Caco-2 (cell line): ENCODE results near the gene DEK. TPM values are rescaled to one million over a fixed set of nuclear protein-coding genes. Genes with fewer than 3 reads are reported as not detected.
A peak's percentile ranks its signal among the peaks of the same experiment; 100 is the strongest.

ENCODE experiments used
- BruUV-seq: library from RNA; stranded (reverse); fragments of 400-500 nt; replicated peaks from 2 replicates; lab custom pipeline; 2021; lab: Mats Ljungman, UMichigan
- CTCF ChIA-PET: fragments of 300-600 bp; sonication (Branson Sonifier 250); formaldehyde crosslinking; loops from one replicate; lab custom pipeline; 2022; ENCODE audit warnings: antibody characterized with exemption; lab: Charles Lee
- POLR2A ChIA-PET: fragments of 300-600 bp; sonication (Branson Sonifier 250); formaldehyde crosslinking; loops from one replicate; lab custom pipeline; 2022; ENCODE audit warnings: antibody characterized with exemption; lab: Charles Lee
- DNase-seq, 2 experiments: peaks; one replicate each; pipeline versions ENCODE4 v3.0.0 to v3.0.0-alpha.2; 2020 to 2022
- H3K27me3 ChIP-seq: replicated peaks from 2 replicates; pipeline ENCODE4 v1.6.0; 2011; ENCODE audit warnings: low read length; ENCODE audit not compliant: control insufficient read depth, insufficient read depth
- H3K36me3 ChIP-seq: 2 replicates; pipeline ENCODE4 v1.5.1; 2011; ENCODE audit warnings: low read length; ENCODE audit not compliant: control insufficient read depth, insufficient read depth
- H3K4me1 ChIP-seq: fragments of 250-450 bp; sonication (Bioruptor Pico); 2 replicates; pipeline ENCODE4 v1.5.1; 2020; ENCODE audit warnings: mild to moderate bottlenecking
- H3K4me3 ChIP-seq: 2 replicates; pipeline ENCODE4 v1.5.1; 2011; ENCODE audit warnings: low read depth, mild to moderate bottlenecking, control low read depth, low read length
- H3K9me3 ChIP-seq: fragments of 250-450 bp; sonication (Bioruptor Pico); 2 replicates; pipeline ENCODE4 v1.5.1; 2020; ENCODE audit warnings: mild to moderate bottlenecking, moderate library complexity
- H3K27ac Mint-ChIP-seq: one replicate; pipeline ENCODE4 v1.8.0; 2022; ENCODE audit warnings: mixed read lengths; ENCODE audit not compliant: unreplicated experiment
- H3K27me3 Mint-ChIP-seq: one replicate; pipeline ENCODE4 v1.8.0; 2022; ENCODE audit warnings: mixed read lengths; ENCODE audit not compliant: insufficient read depth, unreplicated experiment
- H3K36me3 Mint-ChIP-seq: one replicate; pipeline ENCODE4 v1.8.0; 2022; ENCODE audit warnings: mild to moderate bottlenecking, mixed read lengths; ENCODE audit not compliant: insufficient read depth, unreplicated experiment
- H3K4me1 Mint-ChIP-seq: one replicate; pipeline ENCODE4 v1.8.0; 2022; ENCODE audit warnings: low read depth, mixed read lengths; ENCODE audit not compliant: unreplicated experiment
- H3K4me3 Mint-ChIP-seq: one replicate; pipeline ENCODE4 v1.8.0; 2022; ENCODE audit warnings: mild to moderate bottlenecking, moderate library complexity, mixed read lengths; ENCODE audit not compliant: unreplicated experiment
- H3K9me3 Mint-ChIP-seq: one replicate; pipeline ENCODE4 v1.8.0; 2022; ENCODE audit warnings: mixed read lengths; ENCODE audit not compliant: unreplicated experiment
- CTCF ChIP-seq, 2 experiments: fragments of 200-600 bp in 1 of 2; IDR thresholded peaks; 1 replicate in 1 of 2; 2 replicates in 1 of 2; pipeline versions ENCODE4 v1.5.1 to v1.8.0; 2011 to 2022; ENCODE audit warnings: antibody characterized with exemption in 1 of 2, control low read depth in 1 of 2, inconsistent platforms in 1 of 2, low read depth in 1 of 2, low read length in 1 of 2, mild to moderate bottlenecking in 1 of 2, moderate library complexity in 1 of 2; ENCODE audit not compliant: insufficient read depth in 1 of 2, severe bottlenecking in 1 of 2, unreplicated experiment in 1 of 2
- intact Hi-C: fragments of 100-400 bp; cut with micrococcal nuclease; formaldehyde crosslinking; loops from one replicate; pipeline ENCODE4 v1.10.0; 2022; ENCODE audit not compliant: unreplicated experiment
- total RNA-seq: library from RNA; stranded (reverse); gene quantifications from 2 replicates; pipeline ENCODE4 v1.2.3, GENCODE V29; 2022

Gene DEK
- total RNA-seq, 1 experiment from 2014 or later: 170 TPM

GRCh38 chr6:18302561-18303439 is 38.5 kb upstream of the DEK start:
- H3K4me3 Mint-ChIP-seq: no peak overlapping the region
- Histone ChIP-seq H3K9me3 (no peaks in the 10 kb centered on the region), H3K36me3 (no peaks in the 10 kb centered on the region), H3K4me3 (no peak overlapping the region), H3K27me3 (no peaks in the 10 kb centered on the region), H3K4me1 (no peaks in the 10 kb centered on the region)
- no peaks in the 10 kb centered on the region for H3K4me1 Mint-ChIP-seq
- POLR2A ChIA-PET: no interaction called here
- intact Hi-C loops: loop anchor here (1.0 kb wide), 1 partner anchor 38 kb away; the partner anchor contains the start of gene DEK
- H3K27ac Mint-ChIP-seq: no peak overlapping the region
- CTCF ChIA-PET: no interaction called here
- H3K36me3 Mint-ChIP-seq: no peaks in the 10 kb centered on the region
- BruUV-seq: no TSS peak
- TF ChIP-seq CTCF (IDR thresholded peaks at IDR 0.05; ENCODE audit: insufficient read depth in 1 of 2, low read depth in 1 of 2, low read length in 1 of 2, severe bottlenecking in 1 of 2, unreplicated experiment in 1 of 2): peak; percentile 21 to 33
- peak in 1 of 2 experiments; percentile 18 for DNase-seq
- no peaks in the 10 kb centered on the region for H3K9me3 Mint-ChIP-seq
- no peaks in the 10 kb centered on the region for H3K27me3 Mint-ChIP-seq

DNA sequence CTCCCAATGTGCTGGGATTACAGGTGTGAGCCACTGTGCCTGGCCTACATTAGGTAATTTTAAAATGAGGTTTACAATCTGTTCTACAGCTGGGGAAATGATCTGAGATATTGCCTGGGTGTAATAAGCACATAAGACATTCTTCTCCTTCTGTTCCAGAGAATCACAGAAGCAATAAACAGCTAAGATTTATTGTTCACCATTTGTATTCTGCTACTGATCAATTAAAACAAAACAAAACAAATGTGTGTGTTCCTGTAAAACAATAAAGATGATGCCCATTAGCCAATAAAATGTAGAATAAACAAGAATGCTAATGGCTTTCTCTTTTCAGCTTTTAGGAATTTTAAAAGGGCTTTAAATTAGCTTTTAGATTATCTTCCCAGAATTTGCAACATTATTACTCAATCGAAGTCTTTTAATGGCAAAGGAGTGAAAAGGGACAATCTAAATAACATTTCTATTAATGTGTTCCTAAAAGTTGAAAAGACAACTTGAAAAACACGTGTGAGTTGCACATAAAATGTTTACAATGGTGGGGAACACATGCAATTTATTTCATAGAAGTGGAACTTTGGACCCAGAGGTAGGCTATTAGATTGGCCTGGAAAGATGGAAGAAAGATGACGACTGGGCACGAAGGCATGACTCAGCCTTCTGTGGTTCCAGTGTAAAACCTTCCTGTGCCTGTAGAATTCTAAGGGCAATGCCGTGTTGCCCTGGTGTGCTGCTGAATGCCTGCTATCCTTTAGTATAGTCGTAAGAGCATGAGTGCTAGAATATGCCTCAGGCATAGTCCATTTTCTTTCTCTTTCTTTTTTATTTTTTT is 29.0 kb upstream of the DEK start:
- H3K4me1 Mint-ChIP-seq: no peaks in the 10 kb centered on the region
- H3K36me3 Mint-ChIP-seq: no peaks in the 10 kb centered on the region
- H3K9me3 Mint-ChIP-seq: no peaks in the 10 kb centered on the region
- ChIA-PET POLR2A (no interaction called here), CTCF (no interaction called here)
- intact Hi-C loops: no loop called here
- no peaks in the 10 kb centered on the region for H3K27me3 Mint-ChIP-seq
- Histone ChIP-seq H3K4me1 (no peaks in the 10 kb centered on the region), H3K27me3 (no peaks in the 10 kb centered on the region), H3K36me3 (no peaks in the 10 kb centered on the region), H3K9me3 (no peaks in the 10 kb centered on the region), H3K4me3 (no peak overlapping the region)
- DNase-seq: no peak
- H3K27ac Mint-ChIP-seq: no peak overlapping the region
- BruUV-seq: no TSS peak
- H3K4me3 Mint-ChIP-seq: no peak overlapping the region
- no peak for TF ChIP-seq CTCF (IDR thresholded peaks at IDR 0.05; ENCODE audit: insufficient read depth in 1 of 2, low read depth in 1 of 2, low read length in 1 of 2, severe bottlenecking in 1 of 2, unreplicated experiment in 1 of 2)

- Histone ChIP-seq H3K4me1 (no peaks in the 10 kb centered on the region), H3K27me3 (no peaks in the 10 kb centered on the region), H3K9me3 (no peaks in the 10 kb centered on the region), H3K4me3 (no peak overlapping the region), H3K36me3 (no peaks in the 10 kb centered on the region)
- POLR2A ChIA-PET: no interaction called here
- H3K4me3 Mint-ChIP-seq: no peak overlapping the region
- intact Hi-C loops: no loop called here
- DNase-seq: no peak
- peaks cover 5% of the 10 kb centered on the region for H3K27me3 Mint-ChIP-seq
- CTCF ChIA-PET: no interaction called here
- H3K36me3 Mint-ChIP-seq: no peaks in the 10 kb centered on the region
- no peaks in the 10 kb centered on the region for H3K4me1 Mint-ChIP-seq
- no peak for TF ChIP-seq CTCF (IDR thresholded peaks at IDR 0.05; ENCODE audit: insufficient read depth in 1 of 2, low read depth in 1 of 2, low read length in 1 of 2, severe bottlenecking in 1 of 2, unreplicated experiment in 1 of 2)
- H3K9me3 Mint-ChIP-seq: no peaks in the 10 kb centered on the region
- BruUV-seq: no TSS peak
- H3K27ac Mint-ChIP-seq: no peak overlapping the region
Observed at GRCh38 chr6:18289283-18289682, 25.0 kb upstream of the DEK start.
